ENCODE results near the gene JAM3. TPM values are rescaled to one million over a fixed set of nuclear protein-coding genes. Genes with fewer than 3 reads are reported as not detected.

JAM3 gene
- total RNA-seq, 5 donors from 2014 or later (not counting 1 experiment from before 2014, with no cell fraction given), result 6.6 to 10.7 (median 8.2) TPM

DNA sequence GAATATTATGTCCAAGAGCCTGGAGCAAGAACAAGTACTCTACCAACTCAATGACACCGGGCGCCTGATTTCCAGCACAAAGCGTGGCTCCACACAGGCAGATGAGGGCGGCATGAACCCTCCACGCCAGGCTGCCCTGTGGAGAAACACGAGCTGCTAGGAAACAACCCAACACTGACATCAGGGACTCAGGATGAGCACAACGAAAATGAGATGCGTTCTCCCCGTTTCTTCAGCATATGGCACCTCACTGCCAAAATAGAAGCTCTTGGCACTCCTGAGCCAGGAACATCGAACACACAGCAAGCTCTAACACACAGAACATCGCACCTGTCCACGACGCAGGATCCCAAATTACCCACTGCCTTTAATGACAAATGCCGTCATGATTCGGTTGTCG, 86.6 kb downstream of the JAM3 start:
- Histone ChIP-seq H3K4me3 (ENCODE audit: control insufficient read depth in 1 of 2, extremely low read depth in 1 of 2, low read length in 1 of 2) (no peak overlapping the region), H3K27ac (ENCODE audit: low read length) (no peak overlapping the region), H3K36me3 (ENCODE audit: control insufficient read depth in 2 of 2, extremely low read depth in 1 of 2, insufficient read depth in 1 of 2, low read length in 1 of 2) (peaks cover 28 to 71% of the 10 kb centered on the region in 2 donors), H3K27me3 (replicated peaks in 1 of 2; ENCODE audit: control insufficient read depth in 2 of 2, extremely low read depth in 1 of 2, insufficient read depth in 2 of 2, low read length in 1 of 2) (no peaks in the 10 kb centered on the region), H3K9me3 (no peaks in the 10 kb centered on the region), H3K4me1 (ENCODE audit: control insufficient read depth in 1 of 2, extremely low read depth in 1 of 2, insufficient read depth in 2 of 2, low read length in 2 of 2) (no peaks in the 10 kb centered on the region)
- POLR2A ChIA-PET, result no interaction called here
- DNase-seq (no peak), ATAC-seq (replicated peaks in 1 of 4) (no peak)
- Mint-ChIP-seq H3K4me3 (no peak overlapping the region), H3K4me1 (no peaks in the 10 kb centered on the region), H3K36me3 (peaks cover 72% of the 10 kb centered on the region), H3K9me3 (no peaks in the 10 kb centered on the region), H3K27ac (no peak overlapping the region), H3K27me3 (no peaks in the 10 kb centered on the region)
- CTCF ChIA-PET, result interaction anchor here in 1 of 2 donors (0.5 kb wide), 1 partner anchor 26 kb away, joined by 3 read pairs; no protein-coding TSS in a partner anchor
- WGBS (ENCODE audit: insufficient coverage), result 95% methylated on average over 10 of the region's 16 CpGs

GRCh38 chr11:134155946-134156865, 87.3 kb downstream of the JAM3 start:
- H3K9me3 ChIP-seq, result no peaks in the 10 kb centered on the region
- Mint-ChIP-seq H3K4me3 (no peak overlapping the region), H3K36me3 (peaks cover 72% of the 10 kb centered on the region), H3K27me3 (no peaks in the 10 kb centered on the region), H3K9me3 (no peaks in the 10 kb centered on the region), H3K4me1 (no peaks in the 10 kb centered on the region), H3K27ac (no peak overlapping the region)
- 97% methylated on average over 23 of the region's 28 CpGs for WGBS (ENCODE audit: insufficient coverage)
- no peaks in the 10 kb centered on the region for H3K4me1 ChIP-seq (ENCODE audit: control insufficient read depth in 1 of 2, extremely low read depth in 1 of 2, insufficient read depth in 2 of 2, low read length in 2 of 2)
- no peak for ATAC-seq (replicated peaks in 1 of 4)
- no peak overlapping the region for H3K4me3 ChIP-seq (ENCODE audit: control insufficient read depth in 1 of 2, extremely low read depth in 1 of 2, low read length in 1 of 2)
- no peaks in the 10 kb centered on the region for H3K27me3 ChIP-seq (replicated peaks in 1 of 2; ENCODE audit: control insufficient read depth in 2 of 2, extremely low read depth in 1 of 2, insufficient read depth in 2 of 2, low read length in 1 of 2)
- DNase-seq, result no peak
- H3K36me3 ChIP-seq (ENCODE audit: control insufficient read depth in 2 of 2, extremely low read depth in 1 of 2, insufficient read depth in 1 of 2, low read length in 1 of 2), result peaks cover 22 to 71% of the 10 kb centered on the region in 2 donors
- CTCF ChIA-PET, result interaction anchor here in 1 of 2 donors (0.5 kb wide), 1 partner anchor 27 kb away, joined by 3 read pairs; no protein-coding TSS in a partner anchor
- no peak overlapping the region for H3K27ac ChIP-seq (ENCODE audit: low read length)
- POLR2A ChIA-PET, result no interaction called here

DNA sequence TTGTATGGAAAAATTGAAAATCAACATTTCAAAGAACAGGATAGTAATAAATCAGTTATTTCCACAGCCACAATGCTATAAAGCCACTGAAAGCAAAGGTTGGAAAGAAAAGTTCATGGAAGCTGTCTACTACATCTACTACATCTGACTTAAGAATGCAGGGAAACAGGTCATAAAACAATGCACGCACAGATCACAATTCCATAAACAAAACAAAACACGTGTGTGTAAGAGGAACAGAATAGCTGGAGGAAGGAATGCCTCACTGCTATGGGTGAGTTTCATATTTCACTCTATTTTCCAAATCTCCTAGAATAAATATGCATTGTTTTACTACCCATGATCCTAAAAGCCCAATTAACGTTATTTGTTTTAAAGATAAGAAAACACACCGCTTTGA, 88.6 kb downstream of the JAM3 start:
- ATAC-seq (replicated peaks in 1 of 4), result no peak
- peaks cover 77% of the 10 kb centered on the region for H3K36me3 Mint-ChIP-seq
- 100% methylated on average over 1 of the region's 4 CpGs for WGBS (ENCODE audit: insufficient coverage)

GRCh38 chr11:134158023-134158422, 89.2 kb downstream of the JAM3 start:
- Histone ChIP-seq H3K4me3 (ENCODE audit: control insufficient read depth in 1 of 2, extremely low read depth in 1 of 2, low read length in 1 of 2) (no peak overlapping the region), H3K36me3 (ENCODE audit: control insufficient read depth in 2 of 2, extremely low read depth in 1 of 2, insufficient read depth in 1 of 2, low read length in 1 of 2) (peaks cover 22 to 74% of the 10 kb centered on the region in 2 donors), H3K27me3 (replicated peaks in 1 of 2; ENCODE audit: control insufficient read depth in 2 of 2, extremely low read depth in 1 of 2, insufficient read depth in 2 of 2, low read length in 1 of 2) (no peaks in the 10 kb centered on the region), H3K4me1 (ENCODE audit: control insufficient read depth in 1 of 2, extremely low read depth in 1 of 2, insufficient read depth in 2 of 2, low read length in 2 of 2) (no peaks in the 10 kb centered on the region), H3K9me3 (no peaks in the 10 kb centered on the region), H3K27ac (ENCODE audit: low read length) (no peak overlapping the region)
- Mint-ChIP-seq H3K9me3 (no peaks in the 10 kb centered on the region), H3K27ac (no peak overlapping the region), H3K4me1 (no peaks in the 10 kb centered on the region), H3K36me3 (peaks cover 81% of the 10 kb centered on the region), H3K4me3 (no peak overlapping the region), H3K27me3 (no peaks in the 10 kb centered on the region)
- no peak for DNase-seq
- CTCF ChIA-PET, result no interaction called here
- ATAC-seq (replicated peaks in 1 of 4), result no peak
- POLR2A ChIA-PET, result no interaction called here
- 96% methylated on average over 7 of the region's 9 CpGs for WGBS (ENCODE audit: insufficient coverage)

More for the DNA sequence above, 88.6 kb downstream of the JAM3 start:
- Mint-ChIP-seq H3K27ac (no peak overlapping the region), H3K4me1 (no peaks in the 10 kb centered on the region), H3K4me3 (no peak overlapping the region), H3K9me3 (no peaks in the 10 kb centered on the region), H3K27me3 (no peaks in the 10 kb centered on the region)
- Histone ChIP-seq H3K36me3 (ENCODE audit: control insufficient read depth in 2 of 2, extremely low read depth in 1 of 2, insufficient read depth in 1 of 2, low read length in 1 of 2) (peaks cover 22 to 76% of the 10 kb centered on the region in 2 donors), H3K4me3 (ENCODE audit: control insufficient read depth in 1 of 2, extremely low read depth in 1 of 2, low read length in 1 of 2) (no peak overlapping the region), H3K9me3 (no peaks in the 10 kb centered on the region), H3K4me1 (ENCODE audit: control insufficient read depth in 1 of 2, extremely low read depth in 1 of 2, insufficient read depth in 2 of 2, low read length in 2 of 2) (no peaks in the 10 kb centered on the region), H3K27ac (ENCODE audit: low read length) (no peak overlapping the region), H3K27me3 (replicated peaks in 1 of 2; ENCODE audit: control insufficient read depth in 2 of 2, extremely low read depth in 1 of 2, insufficient read depth in 2 of 2, low read length in 1 of 2) (no peaks in the 10 kb centered on the region)
- DNase-seq, result no peak
- CTCF ChIA-PET, result no interaction called here
- POLR2A ChIA-PET, result no interaction called here

GRCh38 chr11:134159652-134160051, 90.8 kb downstream of the JAM3 start:
- CTCF ChIA-PET, result interaction anchor here in 1 of 2 donors (0.6 kb wide), 1 partner anchor 26 kb away, joined by 3 read pairs; no protein-coding TSS in a partner anchor
- no peak overlapping the region for H3K27ac ChIP-seq (ENCODE audit: low read length)
- no peak overlapping the region for H3K27ac Mint-ChIP-seq
- 98% methylated on average over 9 of the region's 9 CpGs for WGBS (ENCODE audit: insufficient coverage)
- no peak for DNase-seq
- no peak overlapping the region for H3K4me3 ChIP-seq (ENCODE audit: control insufficient read depth in 1 of 2, extremely low read depth in 1 of 2, low read length in 1 of 2)
- H3K4me1 ChIP-seq (ENCODE audit: control insufficient read depth in 1 of 2, extremely low read depth in 1 of 2, insufficient read depth in 2 of 2, low read length in 2 of 2), result no peaks in the 10 kb centered on the region
- no peak for ATAC-seq (replicated peaks in 1 of 4)
- H3K36me3 Mint-ChIP-seq, result peaks cover 80% of the 10 kb centered on the region
- no peaks in the 10 kb centered on the region for H3K27me3 Mint-ChIP-seq
- H3K27me3 ChIP-seq (replicated peaks in 1 of 2; ENCODE audit: control insufficient read depth in 2 of 2, extremely low read depth in 1 of 2, insufficient read depth in 2 of 2, low read length in 1 of 2), result no peaks in the 10 kb centered on the region
- H3K9me3 Mint-ChIP-seq, result no peaks in the 10 kb centered on the region
- POLR2A ChIA-PET, result no interaction called here
- H3K9me3 ChIP-seq, result no peaks in the 10 kb centered on the region
- H3K36me3 ChIP-seq (ENCODE audit: control insufficient read depth in 2 of 2, extremely low read depth in 1 of 2, insufficient read depth in 1 of 2, low read length in 1 of 2), result peaks cover 22 to 69% of the 10 kb centered on the region in 2 donors
- no peak overlapping the region for H3K4me3 Mint-ChIP-seq
- H3K4me1 Mint-ChIP-seq, result no peaks in the 10 kb centered on the region

DNA sequence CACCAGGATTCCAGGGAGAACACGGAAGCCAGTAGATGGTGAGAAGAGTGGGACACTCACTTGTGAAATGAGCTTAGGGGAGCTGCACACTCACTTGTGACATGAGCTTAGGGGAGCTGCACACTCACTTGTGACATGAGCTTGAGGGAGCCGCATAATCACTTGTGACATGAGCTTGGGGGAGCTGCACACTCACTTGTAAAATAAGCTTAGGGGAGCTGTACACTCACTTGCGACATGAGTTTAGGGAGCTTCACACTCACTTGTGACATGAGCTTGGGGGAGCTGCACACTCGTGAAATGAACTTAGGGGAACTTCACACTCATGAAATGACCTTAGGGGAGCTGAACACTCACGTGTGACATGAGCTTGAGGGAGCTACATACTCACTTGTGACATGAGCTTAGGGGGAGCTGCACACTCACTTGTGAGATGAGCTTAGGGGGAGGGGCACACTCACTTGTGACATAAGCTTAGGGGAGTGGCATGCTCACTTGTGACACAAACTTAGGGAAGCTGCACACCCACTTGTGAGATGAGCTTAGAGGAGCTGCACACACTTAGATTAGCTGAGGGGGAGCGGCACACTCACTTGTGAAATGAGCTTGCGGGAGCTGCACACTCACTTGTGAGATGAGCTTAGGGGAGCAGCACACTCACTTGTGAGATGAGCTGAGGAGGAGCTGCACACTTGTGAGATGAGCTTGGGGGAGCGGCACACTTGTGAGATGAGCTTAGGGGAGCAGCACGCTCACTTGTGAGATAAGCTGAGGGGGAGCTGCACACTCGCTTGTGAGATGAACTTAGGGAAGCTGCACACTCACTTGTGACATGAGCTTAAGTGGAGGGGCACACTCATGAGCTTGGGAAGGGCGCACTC, 95.9 kb downstream of the JAM3 start:
- Mint-ChIP-seq H3K27ac (no peak overlapping the region), H3K4me1 (no peaks in the 10 kb centered on the region), H3K27me3 (no peaks in the 10 kb centered on the region), H3K4me3 (no peak overlapping the region), H3K36me3 (peaks cover 69% of the 10 kb centered on the region), H3K9me3 (no peaks in the 10 kb centered on the region)
- H3K4me3 ChIP-seq (ENCODE audit: control insufficient read depth in 1 of 2, extremely low read depth in 1 of 2, low read length in 1 of 2), result no peak overlapping the region
- H3K36me3 ChIP-seq (ENCODE audit: control insufficient read depth in 2 of 2, extremely low read depth in 1 of 2, insufficient read depth in 1 of 2, low read length in 1 of 2), result peaks cover 19 to 52% of the 10 kb centered on the region in 2 donors
- WGBS (ENCODE audit: insufficient coverage), result 91% methylated on average over 11 of the region's 11 CpGs
- DNase-seq (no peak), ATAC-seq (replicated peaks in 1 of 4) (no peak)
- no peaks in the 10 kb centered on the region for H3K9me3 ChIP-seq
- CTCF ChIA-PET, result no interaction called here
- H3K27ac ChIP-seq (ENCODE audit: low read length), result no peak overlapping the region
- POLR2A ChIA-PET, result no interaction called here
- no peaks in the 10 kb centered on the region for H3K27me3 ChIP-seq (replicated peaks in 1 of 2; ENCODE audit: control insufficient read depth in 2 of 2, extremely low read depth in 1 of 2, insufficient read depth in 2 of 2, low read length in 1 of 2)
- no peaks in the 10 kb centered on the region for H3K4me1 ChIP-seq (ENCODE audit: control insufficient read depth in 1 of 2, extremely low read depth in 1 of 2, insufficient read depth in 2 of 2, low read length in 2 of 2)
